Fibroblast of the conjunctiva (primary cell): ENCODE results near the gene KCNK1.
A peak's percentile ranks its signal among the peaks of the same experiment; 100 is the strongest.
"Not testable (repeated sequence)": the region's sequence is repeated elsewhere in the genome, so short reads cannot be mapped to it uniquely, and the experiment has no call there.

Source experiments
- DNase-seq: peaks from one replicate; pipeline ENCODE4 v3.0.0-alpha.2; 2010; ENCODE audit warnings: low read depth

The KCNK1 gene

GRCh38 chr1:233667741-233668140, 53.8 kb downstream of the KCNK1 start:
- no peak for DNase-seq

DNA sequence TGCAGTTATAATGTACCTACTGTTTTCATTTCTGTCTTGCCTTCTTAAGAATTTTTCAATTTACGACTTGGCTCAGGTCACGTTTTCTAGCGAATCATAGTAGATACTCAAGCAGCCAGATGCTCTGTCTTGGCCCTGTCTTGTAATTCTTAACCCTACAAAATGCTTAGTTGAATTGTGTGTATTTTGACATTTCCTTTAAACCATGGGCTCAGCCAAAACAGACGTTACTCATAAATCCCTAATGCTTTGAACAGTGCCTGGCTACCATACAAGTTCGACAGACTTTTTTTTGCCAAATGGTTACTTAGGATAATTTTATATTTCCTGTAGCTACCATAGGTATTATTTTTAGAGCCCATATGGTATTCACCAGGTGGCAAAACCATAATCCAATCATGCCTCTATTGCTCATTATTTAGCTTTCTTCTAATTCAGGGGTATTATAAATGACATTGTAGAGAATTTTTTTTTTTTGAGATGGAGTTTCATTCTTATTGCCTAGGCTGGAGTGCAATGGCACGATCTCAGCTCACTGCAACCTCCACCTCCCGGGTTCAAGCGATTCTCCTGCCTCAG, 54.3 kb downstream of the KCNK1 start:
- DNase-seq, result peak; percentile 12

GRCh38 chr1:233668725-233669294, 54.9 kb downstream of the KCNK1 start:
- no peak for DNase-seq

- DNase-seq, result not testable (repeated sequence)
Observed at GRCh38 chr1:233670363-233670762, 56.5 kb downstream of the KCNK1 start.

GRCh38 chr1:233671286-233671685, 57.4 kb downstream of the KCNK1 start:
- DNase-seq, result no peak

- no peak for DNase-seq
Observed at GRCh38 chr1:233672732-233673131, 58.8 kb downstream of the KCNK1 start.

DNA sequence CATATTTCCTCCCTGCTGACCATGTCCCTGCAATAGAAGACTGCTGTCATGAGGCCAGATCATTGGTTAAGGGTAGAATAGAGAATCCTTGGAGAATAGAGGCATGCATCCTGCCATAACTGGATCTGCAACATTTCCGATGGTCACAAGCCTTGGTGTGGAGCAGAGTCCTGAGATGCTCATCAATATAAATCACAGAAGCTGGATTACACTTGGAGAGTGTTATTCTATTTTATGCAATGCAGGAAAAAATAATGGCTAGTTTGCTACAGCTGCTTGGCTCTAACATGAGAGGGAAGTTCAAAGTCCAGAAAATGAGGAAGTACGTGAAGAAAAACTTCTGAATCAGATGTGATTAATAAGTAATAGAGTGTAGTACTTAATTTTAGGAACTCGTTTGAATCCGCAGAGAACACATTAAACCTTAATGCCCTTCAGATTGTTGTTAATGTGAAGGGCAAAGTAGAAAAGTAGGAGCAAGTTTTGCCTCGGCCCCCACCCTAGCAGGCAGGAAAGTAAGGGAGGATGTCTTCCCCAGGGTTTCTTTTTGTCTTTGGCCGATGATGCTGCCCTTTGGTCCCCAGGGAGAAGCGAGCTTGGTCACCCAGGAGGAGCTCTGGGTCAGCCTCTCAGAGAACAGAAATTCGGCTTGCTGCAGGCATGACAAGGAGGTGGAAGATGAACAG, 59.5 kb downstream of the KCNK1 start:
- no peak for DNase-seq

GRCh38 chr1:233673947-233674431, 60.1 kb downstream of the KCNK1 start:
- no peak for DNase-seq

DNA sequence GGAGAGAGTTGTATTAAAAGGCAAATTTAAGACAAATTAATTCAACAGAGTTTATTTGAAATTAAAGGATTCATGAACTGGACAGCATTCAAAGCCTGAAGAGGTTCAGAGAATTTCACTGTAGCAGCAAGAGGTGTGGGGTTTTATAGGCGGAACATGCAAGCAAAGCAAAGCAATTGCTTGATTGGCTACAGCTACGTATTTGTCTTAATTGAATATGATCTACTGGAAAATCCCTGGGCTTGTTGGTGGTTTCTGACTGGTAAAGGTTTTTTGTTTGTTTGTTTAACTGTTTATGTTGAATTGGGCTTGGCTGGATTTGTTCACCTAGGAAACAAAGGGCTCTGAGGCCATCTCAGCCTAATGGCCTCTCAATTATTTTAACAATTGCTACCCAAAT, 61.5 kb downstream of the KCNK1 start:
- no peak for DNase-seq

DNA sequence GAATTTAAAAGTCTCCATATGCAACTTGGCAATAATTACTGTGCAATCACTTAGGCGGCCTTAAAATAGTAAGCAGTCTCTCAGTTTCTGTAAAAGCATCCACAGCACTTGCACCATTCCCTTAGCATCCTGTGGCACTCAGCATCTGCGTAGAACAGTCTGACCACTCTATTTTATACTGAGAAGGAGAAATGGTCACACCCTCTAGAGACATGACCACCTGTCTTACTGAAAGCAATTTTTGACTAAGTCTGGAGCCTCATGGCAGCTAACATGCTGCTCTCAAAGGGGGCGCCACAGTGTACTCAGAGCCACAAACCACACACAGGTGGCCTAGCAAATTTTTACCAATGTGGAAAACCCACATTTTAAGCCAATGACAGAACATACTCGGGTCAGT, 62.0 kb downstream of the KCNK1 start:
- no peak for DNase-seq

GRCh38 chr1:233677690-233678354, 63.9 kb downstream of the KCNK1 start:
- no peak for DNase-seq

- no peak for DNase-seq
Observed at GRCh38 chr1:233679030-233679429, 65.1 kb downstream of the KCNK1 start.

DNA sequence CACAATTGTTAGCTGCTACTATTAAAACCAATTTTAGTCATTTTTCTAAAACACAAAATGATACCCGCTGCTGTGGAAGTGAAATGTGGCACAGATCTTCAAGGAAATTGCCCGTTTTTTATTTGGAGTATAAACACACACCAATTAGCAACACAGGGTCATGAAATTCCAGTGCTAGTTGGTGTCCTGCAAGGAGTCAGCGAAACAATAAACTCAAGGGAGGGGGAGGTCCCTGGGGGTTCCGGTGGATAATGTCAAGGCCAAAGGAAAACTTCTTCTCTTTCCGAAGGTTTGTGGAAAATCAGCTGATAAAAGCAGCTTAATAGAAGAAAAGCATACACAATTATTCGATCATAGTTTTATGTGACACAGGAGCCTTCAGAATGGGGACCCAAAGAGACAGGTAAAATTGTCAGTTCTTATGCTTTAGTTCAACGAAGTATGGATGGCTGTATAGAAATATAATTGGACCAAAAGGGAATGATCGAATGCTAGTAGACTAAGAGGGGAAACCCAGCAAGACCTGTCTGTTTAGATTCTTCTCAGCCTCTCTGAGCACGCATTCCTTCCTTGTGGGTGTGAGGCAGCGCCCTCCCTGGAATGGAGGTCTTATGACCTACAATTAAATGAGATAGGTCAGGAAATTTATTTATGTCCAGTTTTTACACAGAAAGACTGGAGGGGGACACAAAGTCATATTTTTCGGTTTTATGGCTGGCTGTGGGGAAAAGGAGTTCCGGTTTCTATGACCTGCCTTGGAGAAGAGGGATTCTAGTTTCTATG, 65.9 kb downstream of the KCNK1 start:
- no peak for DNase-seq

DNA sequence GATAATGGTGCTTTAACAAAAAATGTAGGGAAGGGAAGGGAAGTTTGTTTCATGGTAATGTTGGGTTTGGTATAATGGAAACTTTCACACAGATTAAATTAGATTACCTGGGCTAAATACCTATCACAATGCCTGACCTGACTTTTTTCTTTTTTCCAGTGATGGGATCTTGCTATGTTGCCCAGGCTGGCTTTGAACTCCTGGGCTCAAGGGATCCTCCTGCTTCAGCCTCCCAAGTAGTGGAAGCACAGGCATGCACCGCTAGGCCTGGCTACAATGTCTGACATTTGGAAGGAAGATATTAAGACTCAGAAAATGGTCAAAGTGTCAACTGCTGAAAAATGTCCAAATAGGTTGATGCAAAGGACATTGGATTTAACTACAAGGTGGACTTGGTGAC, 67.4 kb downstream of the KCNK1 start:
- no peak for DNase-seq

DNA sequence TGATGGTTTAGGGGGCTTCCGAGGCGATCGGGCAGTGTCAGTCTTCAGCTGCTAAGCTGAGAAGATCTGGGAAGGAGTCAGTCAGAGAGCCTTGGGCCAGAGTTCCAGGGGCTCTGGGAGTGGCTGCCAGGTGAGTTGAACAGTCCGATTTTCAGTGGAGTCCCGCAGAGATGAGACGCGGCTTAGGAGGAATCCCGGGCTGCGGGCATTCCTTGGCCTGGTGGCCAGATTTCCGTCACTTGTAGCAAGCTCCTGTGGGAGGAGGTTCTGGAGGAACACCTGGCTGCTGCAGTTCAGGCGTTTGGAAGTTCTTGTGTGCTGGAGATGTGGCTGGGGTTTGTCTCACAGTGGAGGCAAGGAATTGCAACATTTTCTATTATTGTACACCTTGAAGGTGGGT, 72.7 kb downstream of the KCNK1 start:
- not testable (repeated sequence) for DNase-seq

GRCh38 chr1:233689017-233689747, 75.3 kb downstream of the KCNK1 start:
- DNase-seq, result no peak

GRCh38 chr1:233689748-233690254, 75.9 kb downstream of the KCNK1 start:
- DNase-seq, result no peak

DNA sequence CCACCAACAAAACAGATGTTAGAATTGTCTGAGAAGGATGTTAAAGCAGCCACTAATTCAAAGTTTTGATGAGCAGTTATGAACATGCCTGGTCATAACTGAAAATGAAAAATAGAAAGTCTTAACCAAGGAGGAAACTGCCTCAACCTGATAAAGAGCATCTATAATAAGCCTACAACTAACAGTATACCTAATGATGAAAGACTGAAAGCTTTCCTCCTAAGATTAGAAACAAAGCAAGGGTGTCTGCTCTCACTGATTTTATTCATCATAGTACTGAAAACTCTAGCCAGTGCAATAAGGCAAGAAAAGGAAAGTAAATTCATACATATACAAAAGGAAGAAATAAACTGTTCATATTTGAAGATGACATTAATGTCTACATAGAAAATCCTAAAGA, 82.0 kb downstream of the KCNK1 start:
- no peak for DNase-seq

DNA sequence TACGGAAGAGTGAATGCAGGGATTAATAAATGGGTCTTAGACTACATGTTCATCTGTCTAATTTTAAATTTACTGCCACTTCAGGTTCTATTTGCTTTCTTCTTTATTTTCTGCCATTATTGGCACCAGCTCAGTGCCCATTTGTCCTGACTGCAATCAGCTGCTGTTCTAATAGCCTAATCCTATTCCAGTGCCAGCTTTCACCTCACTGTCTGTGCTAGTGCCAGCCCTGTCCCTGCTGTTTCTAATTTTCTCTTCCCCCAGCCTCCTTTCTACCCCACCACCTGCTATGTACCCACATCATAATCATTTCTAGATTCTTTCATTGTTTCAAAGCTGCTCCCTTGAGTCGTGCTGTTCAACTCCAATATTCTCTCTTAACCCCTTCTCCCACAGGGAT, 86.4 kb downstream of the KCNK1 start:
- no peak for DNase-seq

GRCh38 chr1:233704170-233704897, 90.4 kb downstream of the KCNK1 start:
- no peak for DNase-seq
